ENCODE results near the gene TNXB.
"Not testable (repeated sequence)": the region's sequence is repeated elsewhere in the genome, so short reads cannot be mapped to it uniquely, and the experiment has no call there.

Gene TNXB

GRCh38 chr6:32040299-32041049, 68.7 kb downstream of the TNXB start:
- WGBS (ENCODE audit: extremely low coverage, insufficient coverage, insufficient read length): no CpG with 5 or more reads among the region's 43 CpGs
- not testable (repeated sequence) for H3K14ac ChIP-seq (ENCODE audit: low read length); H3K9ac ChIP-seq (ENCODE audit: low read length); H3K23ac ChIP-seq (ENCODE audit: low read length); H3K4me1 ChIP-seq (ENCODE audit: control insufficient read depth in 1 of 2, insufficient read depth in 2 of 2, low read length in 2 of 2); H2AK5ac ChIP-seq (ENCODE audit: low read length); H3K27ac ChIP-seq (ENCODE audit: low read depth, low read length); H3K79me1 ChIP-seq (ENCODE audit: low read length); H2BK120ac ChIP-seq (ENCODE audit: insufficient read depth, low read length, poor library complexity); H3K18ac ChIP-seq (ENCODE audit: low read length); H3K27me3 ChIP-seq (ENCODE audit: insufficient read depth, low read length); H3K4me2 ChIP-seq (ENCODE audit: low read length); H4K12ac ChIP-seq (ENCODE audit: low read depth, low read length); H3K9me3 ChIP-seq (ENCODE audit: insufficient read depth, low read depth, low read length); H2AFZ ChIP-seq (ENCODE audit: insufficient read depth, low read length, poor library complexity); H2BK12ac ChIP-seq (ENCODE audit: low read length); H4K91ac ChIP-seq (ENCODE audit: low read depth, low read length); H3K4ac ChIP-seq (ENCODE audit: low read depth, low read length); H3K36me3 ChIP-seq (ENCODE audit: control insufficient read depth in 1 of 2, insufficient read depth in 2 of 2, low read length in 2 of 2); H2BK5ac ChIP-seq (ENCODE audit: low read depth, low read length, poor library complexity); H3K79me2 ChIP-seq (ENCODE audit: control insufficient read depth, insufficient read depth, low read length, poor library complexity); DNase-seq; H4K8ac ChIP-seq (ENCODE audit: low read depth, low read length); H3K4me3 ChIP-seq (ENCODE audit: low read depth, low read length)

GRCh38 chr6:32039321-32040274, 69.5 kb downstream of the TNXB start:
- H3K23ac ChIP-seq (ENCODE audit: low read length); H3K9me3 ChIP-seq (ENCODE audit: insufficient read depth, low read depth, low read length); H3K4ac ChIP-seq (ENCODE audit: low read depth, low read length); H4K12ac ChIP-seq (ENCODE audit: low read depth, low read length); H2BK5ac ChIP-seq (ENCODE audit: low read depth, low read length, poor library complexity); H3K79me1 ChIP-seq (ENCODE audit: low read length); H3K18ac ChIP-seq (ENCODE audit: low read length); H3K79me2 ChIP-seq (ENCODE audit: control insufficient read depth, insufficient read depth, low read length, poor library complexity); H4K91ac ChIP-seq (ENCODE audit: low read depth, low read length); H4K8ac ChIP-seq (ENCODE audit: low read depth, low read length); H2AK5ac ChIP-seq (ENCODE audit: low read length); H3K4me3 ChIP-seq (ENCODE audit: low read depth, low read length); H3K4me1 ChIP-seq (ENCODE audit: control insufficient read depth in 1 of 2, insufficient read depth in 2 of 2, low read length in 2 of 2); DNase-seq; H3K27me3 ChIP-seq (ENCODE audit: insufficient read depth, low read length); H3K9ac ChIP-seq (ENCODE audit: low read length); H3K36me3 ChIP-seq (ENCODE audit: control insufficient read depth in 1 of 2, insufficient read depth in 2 of 2, low read length in 2 of 2); H2BK120ac ChIP-seq (ENCODE audit: insufficient read depth, low read length, poor library complexity); H3K4me2 ChIP-seq (ENCODE audit: low read length); H3K14ac ChIP-seq (ENCODE audit: low read length); H2BK12ac ChIP-seq (ENCODE audit: low read length); H2AFZ ChIP-seq (ENCODE audit: insufficient read depth, low read length, poor library complexity); H3K27ac ChIP-seq (ENCODE audit: low read depth, low read length): not testable (repeated sequence)
- WGBS (ENCODE audit: extremely low coverage, insufficient coverage, insufficient read length): no CpG with 5 or more reads among the region's 24 CpGs

- WGBS (ENCODE audit: extremely low coverage, insufficient coverage, insufficient read length): no CpG with 5 or more reads among the region's 5 CpGs
- not testable (repeated sequence) for H3K4ac ChIP-seq (ENCODE audit: low read depth, low read length); H3K79me2 ChIP-seq (ENCODE audit: control insufficient read depth, insufficient read depth, low read length, poor library complexity); H3K27ac ChIP-seq (ENCODE audit: low read depth, low read length); H3K18ac ChIP-seq (ENCODE audit: low read length); H3K79me1 ChIP-seq (ENCODE audit: low read length); H3K4me3 ChIP-seq (ENCODE audit: low read depth, low read length); H2BK120ac ChIP-seq (ENCODE audit: insufficient read depth, low read length, poor library complexity); H2BK12ac ChIP-seq (ENCODE audit: low read length); H2AFZ ChIP-seq (ENCODE audit: insufficient read depth, low read length, poor library complexity); H3K14ac ChIP-seq (ENCODE audit: low read length); H4K91ac ChIP-seq (ENCODE audit: low read depth, low read length); H4K8ac ChIP-seq (ENCODE audit: low read depth, low read length); H3K27me3 ChIP-seq (ENCODE audit: insufficient read depth, low read length); H3K36me3 ChIP-seq (ENCODE audit: control insufficient read depth in 1 of 2, insufficient read depth in 2 of 2, low read length in 2 of 2); DNase-seq; H3K4me2 ChIP-seq (ENCODE audit: low read length); H3K9me3 ChIP-seq (ENCODE audit: insufficient read depth, low read depth, low read length); H3K4me1 ChIP-seq (ENCODE audit: control insufficient read depth in 1 of 2, insufficient read depth in 2 of 2, low read length in 2 of 2); H3K23ac ChIP-seq (ENCODE audit: low read length); H2AK5ac ChIP-seq (ENCODE audit: low read length); H3K9ac ChIP-seq (ENCODE audit: low read length); H4K12ac ChIP-seq (ENCODE audit: low read depth, low read length); H2BK5ac ChIP-seq (ENCODE audit: low read depth, low read length, poor library complexity)
Measured at GRCh38 chr6:32038878-32039277, 70.3 kb downstream of the TNXB start.

GRCh38 chr6:32037598-32038524, 71.3 kb downstream of the TNXB start, which contains the start of gene CYP21A2:
Gene CYP21A2, plus strand, starts transcription at chr6:32038415. Its CDS starts 8 bp downstream, at chr6:32038423.
- not testable (repeated sequence) for H3K9ac ChIP-seq (ENCODE audit: low read length); H4K91ac ChIP-seq (ENCODE audit: low read depth, low read length); H3K79me1 ChIP-seq (ENCODE audit: low read length); H4K12ac ChIP-seq (ENCODE audit: low read depth, low read length); H3K4me2 ChIP-seq (ENCODE audit: low read length); H3K4ac ChIP-seq (ENCODE audit: low read depth, low read length); H3K79me2 ChIP-seq (ENCODE audit: control insufficient read depth, insufficient read depth, low read length, poor library complexity); H2BK5ac ChIP-seq (ENCODE audit: low read depth, low read length, poor library complexity); H2AK5ac ChIP-seq (ENCODE audit: low read length); H4K8ac ChIP-seq (ENCODE audit: low read depth, low read length); H3K4me1 ChIP-seq (ENCODE audit: control insufficient read depth in 1 of 2, insufficient read depth in 2 of 2, low read length in 2 of 2); H3K23ac ChIP-seq (ENCODE audit: low read length); H3K14ac ChIP-seq (ENCODE audit: low read length); H3K36me3 ChIP-seq (ENCODE audit: control insufficient read depth in 1 of 2, insufficient read depth in 2 of 2, low read length in 2 of 2); H2BK120ac ChIP-seq (ENCODE audit: insufficient read depth, low read length, poor library complexity); H3K4me3 ChIP-seq (ENCODE audit: low read depth, low read length); H3K18ac ChIP-seq (ENCODE audit: low read length); H3K27ac ChIP-seq (ENCODE audit: low read depth, low read length); H2BK12ac ChIP-seq (ENCODE audit: low read length); H2AFZ ChIP-seq (ENCODE audit: insufficient read depth, low read length, poor library complexity); H3K27me3 ChIP-seq (ENCODE audit: insufficient read depth, low read length); H3K9me3 ChIP-seq (ENCODE audit: insufficient read depth, low read depth, low read length); DNase-seq
- no CpG with 5 or more reads among the region's 19 CpGs for WGBS (ENCODE audit: extremely low coverage, insufficient coverage, insufficient read length)
